Activated CD8-positive, alpha-beta memory T cell treated with anti-CD3 and anti-CD28 coated beads, Interleukin-2, amount 50 U/mL, for 48 hours (primary cell): Measurements from ENCODE around the gene ASMT.
"Not testable (repeated sequence)": the region's sequence is repeated elsewhere in the genome, so short reads cannot be mapped to it uniquely, and the experiment has no call there.

Experiments
- DNase-seq: peaks from one replicate; pipeline ENCODE4 v3.0.0-alpha.2; 2020

The ASMT gene

GRCh38 chrX:1652011-1652811 is 37.4 kb downstream of the ASMT start:
- DNase-seq = not testable (repeated sequence)

GRCh38 chrX:1656379-1656778 is 41.5 kb downstream of the ASMT start:
- DNase-seq = no peak

GRCh38 chrX:1657367-1658070 is 42.7 kb downstream of the ASMT start:
- peak; percentile 73 for DNase-seq

- peak; percentile 62 for DNase-seq
Observed at GRCh38 chrX:1658071-1658491, 43.2 kb downstream of the ASMT start.

GRCh38 chrX:1659664-1660461 is 45.0 kb downstream of the ASMT start:
- DNase-seq = no peak

- DNase-seq = peak; percentile 90
Observed at GRCh38 chrX:1661048-1661921, 46.4 kb downstream of the ASMT start.

- DNase-seq = no peak
Observed at GRCh38 chrX:1661922-1662221, 47.0 kb downstream of the ASMT start.

- no peak for DNase-seq
Observed at GRCh38 chrX:1667566-1667965, 52.7 kb downstream of the ASMT start.

- peak; percentile 64 for DNase-seq
Observed at GRCh38 chrX:1673337-1673736, 58.5 kb downstream of the ASMT start.

GRCh38 chrX:1676866-1677265 is 62.0 kb downstream of the ASMT start:
- DNase-seq = peak; percentile 33

- DNase-seq = peak; percentile 52
Observed at GRCh38 chrX:1679238-1679637, 64.4 kb downstream of the ASMT start.

- DNase-seq = no peak
Observed at GRCh38 chrX:1681439-1681838, 66.6 kb downstream of the ASMT start.

- DNase-seq = not testable (repeated sequence)
Observed at GRCh38 chrX:1681856-1682255, 67.0 kb downstream of the ASMT start.

GRCh38 chrX:1682501-1682900 is 67.6 kb downstream of the ASMT start:
- DNase-seq = peak; percentile 6

- DNase-seq = not testable (repeated sequence)
Observed at GRCh38 chrX:1684883-1685282, 70.0 kb downstream of the ASMT start.

- DNase-seq = not testable (repeated sequence)
Observed at GRCh38 chrX:1685444-1685880, 70.6 kb downstream of the ASMT start.

GRCh38 chrX:1686642-1687041 is 71.8 kb downstream of the ASMT start:
- DNase-seq = no peak
